ENCODE measurements around the gene PCDHA6.
"Not testable (repeated sequence)": the region's sequence is repeated elsewhere in the genome, so short reads cannot be mapped to it uniquely, and the experiment has no call there.

Gene PCDHA6

DNA sequence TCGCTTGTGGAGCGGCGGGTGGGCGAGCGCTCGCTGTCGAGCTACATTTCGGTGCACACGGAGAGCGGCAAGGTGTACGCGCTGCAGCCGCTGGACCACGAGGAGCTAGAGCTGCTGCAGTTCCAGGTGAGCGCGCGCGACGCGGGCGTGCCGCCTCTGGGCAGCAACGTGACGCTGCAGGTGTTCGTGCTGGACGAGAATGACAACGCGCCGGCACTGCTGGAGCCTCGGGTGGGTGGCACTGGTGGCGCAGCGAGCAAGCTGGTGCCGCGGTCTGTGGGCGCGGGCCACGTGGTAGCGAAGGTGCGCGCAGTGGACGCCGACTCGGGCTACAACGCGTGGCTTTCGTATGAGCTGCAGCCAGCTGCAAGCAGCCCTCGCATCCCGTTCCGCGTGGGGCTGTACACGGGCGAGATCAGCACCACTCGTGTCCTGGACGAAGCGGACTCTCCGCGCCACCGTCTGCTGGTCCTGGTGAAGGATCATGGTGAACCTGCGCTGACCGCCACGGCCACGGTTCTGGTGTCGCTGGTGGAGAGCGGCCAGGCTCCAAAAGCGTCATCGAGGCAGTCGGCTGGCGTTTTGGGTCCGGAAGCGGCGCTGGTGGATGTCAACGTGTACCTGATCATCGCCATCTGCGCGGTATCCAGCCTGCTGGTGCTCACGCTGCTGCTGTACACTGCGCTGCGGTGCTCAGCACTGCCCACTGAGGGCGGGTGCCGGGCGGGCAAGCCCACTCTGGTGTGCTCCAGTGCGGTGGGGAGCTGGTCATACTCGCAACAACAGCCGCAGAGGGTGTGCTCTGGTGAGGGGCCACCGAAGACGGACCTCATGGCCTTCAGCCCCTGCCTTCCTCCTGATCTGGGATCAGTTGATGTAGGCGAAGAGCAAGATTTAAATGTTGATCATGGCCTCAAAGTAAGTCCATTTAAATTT is 15.3 kb downstream of the PCDHA6 start:
- DNase-seq (ENCODE audit: low spot score) = no peak
- in situ Hi-C loops (cut with MboI; ENCODE audit: low sequenced_read_pairs, unreplicated experiment) = no loop called here
- TF ChIP-seq, protein P1, sequence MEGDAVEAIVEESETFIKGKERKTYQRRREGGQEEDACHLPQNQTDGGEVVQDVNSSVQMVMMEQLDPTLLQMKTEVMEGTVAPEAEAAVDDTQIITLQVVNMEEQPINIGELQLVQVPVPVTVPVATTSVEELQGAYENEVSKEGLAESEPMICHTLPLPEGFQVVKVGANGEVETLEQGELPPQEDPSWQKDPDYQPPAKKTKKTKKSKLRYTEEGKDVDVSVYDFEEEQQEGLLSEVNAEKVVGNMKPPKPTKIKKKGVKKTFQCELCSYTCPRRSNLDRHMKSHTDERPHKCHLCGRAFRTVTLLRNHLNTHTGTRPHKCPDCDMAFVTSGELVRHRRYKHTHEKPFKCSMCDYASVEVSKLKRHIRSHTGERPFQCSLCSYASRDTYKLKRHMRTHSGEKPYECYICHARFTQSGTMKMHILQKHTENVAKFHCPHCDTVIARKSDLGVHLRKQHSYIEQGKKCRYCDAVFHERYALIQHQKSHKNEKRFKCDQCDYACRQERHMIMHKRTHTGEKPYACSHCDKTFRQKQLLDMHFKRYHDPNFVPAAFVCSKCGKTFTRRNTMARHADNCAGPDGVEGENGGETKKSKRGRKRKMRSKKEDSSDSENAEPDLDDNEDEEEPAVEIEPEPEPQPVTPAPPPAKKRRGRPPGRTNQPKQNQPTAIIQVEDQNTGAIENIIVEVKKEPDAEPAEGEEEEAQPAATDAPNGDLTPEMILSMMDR (IDR thresholded peaks at IDR 0.05; ENCODE audit: borderline replicate concordance, control extremely low read depth, extremely low read depth, insufficient read depth, missing control alignments) = no peak

DNA sequence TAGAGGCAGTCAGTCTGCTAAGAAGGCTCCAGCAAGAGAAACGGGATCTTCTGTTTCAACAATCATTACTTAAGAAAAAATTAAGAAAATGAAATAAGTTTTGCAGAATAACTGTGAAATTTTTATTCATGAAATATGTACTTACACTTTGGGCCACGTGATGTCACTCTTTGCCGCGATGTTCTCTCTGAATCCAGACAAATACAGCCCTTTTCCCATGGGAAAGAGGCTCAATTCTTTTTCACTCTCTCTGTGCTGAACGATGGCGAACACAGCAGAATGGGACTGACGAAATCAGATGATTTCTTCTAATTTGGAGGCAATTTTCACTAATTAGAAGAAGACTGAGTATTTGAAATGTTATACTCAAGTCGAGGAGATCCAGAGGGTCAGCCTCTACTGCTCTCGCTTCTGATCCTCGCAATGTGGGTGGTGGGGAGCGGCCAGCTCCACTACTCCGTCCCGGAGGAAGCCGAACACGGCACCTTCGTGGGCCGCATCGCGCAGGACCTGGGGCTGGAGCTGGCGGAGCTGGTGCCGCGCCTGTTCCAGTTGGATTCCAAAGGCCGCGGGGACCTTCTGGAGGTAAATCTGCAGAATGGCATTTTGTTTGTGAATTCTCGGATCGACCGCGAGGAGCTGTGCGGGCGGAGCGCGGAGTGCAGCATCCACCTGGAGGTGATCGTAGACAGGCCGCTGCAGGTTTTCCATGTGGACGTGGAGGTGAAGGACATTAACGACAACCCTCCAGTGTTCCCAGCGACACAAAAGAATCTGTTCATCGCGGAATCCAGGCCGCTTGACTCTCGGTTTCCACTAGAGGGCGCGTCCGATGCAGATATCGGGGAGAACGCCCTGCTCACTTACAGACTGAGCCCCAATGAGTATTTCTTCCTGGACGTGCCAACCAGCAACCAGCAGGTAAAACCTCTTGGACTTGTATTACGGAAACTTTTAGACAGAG is 20.7 kb downstream of the PCDHA6 start, which contains the start of gene PCDHA9:
Gene PCDHA9, plus strand, starts transcription at position 244 of the 964 bp plus-strand sequence. Its CDS starts 114 bp downstream, at position 358.
- DNase-seq (ENCODE audit: low spot score); in situ Hi-C loops (cut with MboI; ENCODE audit: low sequenced_read_pairs, unreplicated experiment): not testable (repeated sequence)

DNA sequence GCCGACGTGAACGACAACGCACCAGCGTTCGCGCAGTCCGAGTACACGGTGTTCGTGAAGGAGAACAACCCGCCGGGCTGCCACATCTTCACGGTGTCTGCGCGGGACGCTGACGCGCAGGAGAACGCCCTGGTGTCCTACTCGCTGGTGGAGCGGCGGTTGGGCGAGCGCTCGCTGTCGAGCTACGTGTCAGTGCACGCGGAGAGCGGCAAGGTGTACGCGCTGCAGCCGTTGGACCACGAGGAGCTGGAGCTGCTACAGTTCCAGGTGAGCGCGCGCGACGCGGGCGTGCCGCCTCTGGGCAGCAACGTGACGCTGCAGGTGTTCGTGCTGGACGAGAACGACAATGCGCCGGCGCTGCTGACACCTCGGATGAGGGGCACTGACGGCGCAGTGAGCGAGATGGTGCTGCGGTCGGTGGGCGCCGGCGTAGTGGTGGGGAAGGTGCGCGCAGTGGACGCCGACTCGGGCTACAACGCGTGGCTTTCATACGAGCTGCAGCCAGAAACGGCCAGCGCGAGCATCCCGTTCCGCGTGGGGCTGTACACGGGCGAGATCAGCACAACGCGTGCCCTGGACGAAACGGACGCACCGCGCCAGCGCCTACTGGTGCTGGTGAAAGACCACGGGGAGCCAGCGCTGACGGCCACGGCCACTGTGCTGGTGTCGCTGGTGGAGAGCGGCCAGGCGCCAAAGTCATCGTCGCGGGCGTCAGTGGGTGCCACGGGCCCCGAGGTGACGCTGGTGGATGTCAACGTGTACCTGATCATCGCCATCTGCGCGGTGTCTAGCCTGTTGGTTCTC is 22.3 kb downstream of the PCDHA6 start:
- DNase-seq (ENCODE audit: low spot score); in situ Hi-C loops (cut with MboI; ENCODE audit: low sequenced_read_pairs, unreplicated experiment): not testable (repeated sequence)

DNA sequence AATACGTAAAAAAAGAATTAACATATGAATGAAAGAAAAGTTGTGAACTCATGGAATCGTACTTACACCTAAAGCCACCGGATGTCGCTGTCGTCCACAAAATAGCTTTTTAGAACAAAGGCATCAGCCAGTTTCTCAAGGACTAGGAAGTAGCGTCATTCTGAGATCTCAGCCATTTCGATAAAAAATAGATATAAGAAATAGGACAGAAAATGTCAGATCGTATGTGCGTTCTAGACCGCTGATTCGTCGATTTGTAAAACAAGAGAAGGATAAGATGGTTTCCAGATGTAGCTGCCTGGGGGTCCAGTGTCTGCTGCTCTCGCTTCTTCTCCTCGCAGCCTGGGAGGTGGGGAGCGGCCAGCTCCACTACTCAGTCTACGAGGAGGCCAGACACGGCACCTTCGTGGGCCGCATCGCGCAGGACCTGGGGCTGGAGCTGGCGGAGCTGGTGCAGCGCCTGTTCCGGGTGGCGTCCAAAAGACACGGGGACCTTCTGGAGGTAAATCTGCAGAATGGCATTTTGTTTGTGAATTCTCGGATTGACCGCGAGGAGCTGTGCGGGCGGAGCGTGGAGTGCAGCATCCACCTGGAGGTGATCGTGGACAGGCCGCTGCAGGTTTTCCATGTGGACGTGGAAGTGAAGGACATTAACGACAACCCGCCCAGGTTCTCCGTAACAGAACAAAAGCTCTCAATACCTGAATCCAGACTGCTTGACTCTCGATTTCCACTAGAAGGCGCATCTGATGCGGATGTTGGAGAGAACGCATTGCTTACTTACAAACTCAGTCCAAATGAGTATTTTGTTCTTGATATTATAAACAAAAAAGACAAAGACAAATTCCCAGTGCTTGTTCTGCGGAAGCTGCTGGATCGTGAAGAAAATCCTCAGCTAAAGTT is 28.3 kb downstream of the PCDHA6 start, which contains the start of gene PCDHA10:
Gene PCDHA10, plus strand, starts transcription at position 126 of the 903 bp plus-strand sequence. Its CDS starts 152 bp downstream, at position 278.
- in situ Hi-C loops (cut with MboI; ENCODE audit: low sequenced_read_pairs, unreplicated experiment) = no loop called here
- DNase-seq (ENCODE audit: low spot score) = no peak
- TF ChIP-seq, protein P1 (IDR thresholded peaks at IDR 0.05; ENCODE audit: borderline replicate concordance, control extremely low read depth, extremely low read depth, insufficient read depth, missing control alignments) = no peak

DNA sequence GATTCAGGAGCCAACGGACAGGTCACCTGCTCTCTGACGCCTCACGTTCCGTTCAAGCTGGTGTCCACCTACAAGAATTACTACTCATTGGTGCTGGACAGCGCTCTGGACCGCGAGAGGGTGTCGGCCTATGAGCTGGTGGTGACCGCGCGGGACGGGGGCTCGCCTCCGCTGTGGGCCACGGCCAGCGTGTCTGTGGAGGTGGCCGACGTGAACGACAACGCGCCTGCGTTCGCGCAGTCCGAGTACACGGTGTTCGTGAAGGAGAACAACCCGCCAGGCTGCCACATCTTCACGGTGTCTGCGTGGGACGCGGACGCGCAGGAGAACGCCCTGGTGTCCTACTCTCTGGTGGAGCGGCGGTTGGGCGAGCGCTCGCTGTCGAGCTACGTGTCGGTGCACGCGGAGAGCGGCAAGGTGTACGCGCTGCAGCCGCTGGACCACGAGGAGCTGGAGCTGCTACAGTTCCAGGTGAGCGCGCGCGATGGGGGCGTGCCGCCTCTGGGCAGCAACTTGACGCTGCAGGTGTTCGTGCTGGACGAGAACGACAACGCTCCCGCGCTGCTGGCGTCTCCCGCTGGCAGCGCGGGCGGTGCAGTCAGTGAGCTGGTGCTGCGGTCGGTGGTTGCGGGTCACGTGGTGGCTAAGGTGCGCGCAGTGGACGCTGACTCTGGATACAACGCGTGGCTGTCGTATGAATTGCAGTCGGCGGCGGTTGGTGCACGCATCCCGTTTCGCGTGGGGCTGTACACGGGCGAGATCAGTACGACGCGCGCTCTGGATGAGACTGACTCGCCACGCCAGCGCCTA is 29.6 kb downstream of the PCDHA6 start:
- TF ChIP-seq, protein P1 (IDR thresholded peaks at IDR 0.05; ENCODE audit: borderline replicate concordance, control extremely low read depth, extremely low read depth, insufficient read depth, missing control alignments) = no peak
- DNase-seq (ENCODE audit: low spot score) = no peak
- in situ Hi-C loops (cut with MboI; ENCODE audit: low sequenced_read_pairs, unreplicated experiment) = no loop called here

DNA sequence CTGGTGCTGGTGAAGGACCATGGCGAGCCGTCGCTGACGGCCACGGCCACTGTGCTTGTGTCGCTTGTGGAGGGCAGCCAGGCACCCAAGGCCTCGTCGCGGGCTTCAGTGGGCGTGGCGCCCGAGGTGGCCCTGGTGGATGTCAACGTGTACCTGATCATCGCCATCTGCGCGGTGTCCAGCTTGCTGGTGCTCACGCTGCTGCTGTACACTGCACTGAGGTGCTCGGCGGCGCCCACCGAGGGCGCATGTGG is 30.2 kb downstream of the PCDHA6 start:
- in situ Hi-C loops (cut with MboI; ENCODE audit: low sequenced_read_pairs, unreplicated experiment) = no loop called here
- no peak for DNase-seq (ENCODE audit: low spot score)
- TF ChIP-seq, protein P1 (IDR thresholded peaks at IDR 0.05; ENCODE audit: borderline replicate concordance, control extremely low read depth, extremely low read depth, insufficient read depth, missing control alignments) = no peak

Measured in GM13976 (cell line).